GM20000 (cell line): Measurements from ENCODE around the gene PYGM.
A peak's percentile ranks its signal among the peaks of the same experiment; 100 is the strongest.

ENCODE experiments used
- DNase-seq: peaks from one replicate; pipeline ENCODE4 v3.0.0; 2012; ENCODE audit warnings: low spot score
- TF ChIP-seq, protein P1 (sequence below): IDR thresholded peaks from 2 replicates; pipeline ENCODE4 v1.5.1; 2012; ENCODE audit warnings: mild to moderate bottlenecking, control low read depth; ENCODE audit errors: extremely low read depth, missing control alignments

Gene PYGM

DNA sequence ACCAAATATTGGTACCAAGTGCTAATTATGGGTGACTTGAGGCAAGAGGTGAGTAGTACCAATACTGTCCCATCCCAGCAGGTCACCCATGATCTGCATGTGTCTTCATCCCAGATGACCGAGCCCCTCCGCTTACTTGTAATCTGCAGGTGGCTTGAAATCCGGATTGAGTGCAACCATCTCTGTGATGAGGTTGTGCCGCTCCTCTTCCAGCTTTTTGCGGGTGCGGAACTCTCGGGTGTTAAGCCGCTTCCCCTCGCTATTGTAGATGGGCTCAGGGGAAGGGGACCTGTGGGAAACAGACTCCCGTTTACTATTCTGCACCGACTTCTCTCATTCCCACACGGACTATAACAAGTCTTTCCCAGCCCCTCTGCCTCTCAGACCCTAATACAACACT, 10.3 kb upstream of the PYGM start:
- no peak for DNase-seq
- TF ChIP-seq, protein P1, sequence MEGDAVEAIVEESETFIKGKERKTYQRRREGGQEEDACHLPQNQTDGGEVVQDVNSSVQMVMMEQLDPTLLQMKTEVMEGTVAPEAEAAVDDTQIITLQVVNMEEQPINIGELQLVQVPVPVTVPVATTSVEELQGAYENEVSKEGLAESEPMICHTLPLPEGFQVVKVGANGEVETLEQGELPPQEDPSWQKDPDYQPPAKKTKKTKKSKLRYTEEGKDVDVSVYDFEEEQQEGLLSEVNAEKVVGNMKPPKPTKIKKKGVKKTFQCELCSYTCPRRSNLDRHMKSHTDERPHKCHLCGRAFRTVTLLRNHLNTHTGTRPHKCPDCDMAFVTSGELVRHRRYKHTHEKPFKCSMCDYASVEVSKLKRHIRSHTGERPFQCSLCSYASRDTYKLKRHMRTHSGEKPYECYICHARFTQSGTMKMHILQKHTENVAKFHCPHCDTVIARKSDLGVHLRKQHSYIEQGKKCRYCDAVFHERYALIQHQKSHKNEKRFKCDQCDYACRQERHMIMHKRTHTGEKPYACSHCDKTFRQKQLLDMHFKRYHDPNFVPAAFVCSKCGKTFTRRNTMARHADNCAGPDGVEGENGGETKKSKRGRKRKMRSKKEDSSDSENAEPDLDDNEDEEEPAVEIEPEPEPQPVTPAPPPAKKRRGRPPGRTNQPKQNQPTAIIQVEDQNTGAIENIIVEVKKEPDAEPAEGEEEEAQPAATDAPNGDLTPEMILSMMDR = no peak

DNA sequence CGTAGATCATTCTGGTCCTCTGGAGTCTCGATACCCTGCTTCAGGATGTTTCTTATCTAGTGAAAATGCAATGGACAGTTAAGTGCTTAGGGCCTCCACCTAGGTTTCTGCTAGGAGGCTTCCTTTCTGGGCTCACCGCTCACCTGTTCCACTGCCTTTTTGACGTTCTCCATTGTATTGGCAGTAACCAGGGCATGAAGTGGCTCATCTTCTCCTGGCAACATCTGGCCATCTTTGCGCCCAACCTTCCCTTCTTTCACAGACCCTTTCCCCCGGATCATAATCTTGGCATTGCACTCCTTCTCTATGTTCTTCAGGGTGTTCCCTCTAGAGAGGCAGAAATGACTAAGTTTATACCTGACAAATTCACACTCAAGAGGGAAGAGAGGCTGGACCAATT, 9.5 kb upstream of the PYGM start:
- no peak for DNase-seq
- TF ChIP-seq, protein P1 = no peak

DNA sequence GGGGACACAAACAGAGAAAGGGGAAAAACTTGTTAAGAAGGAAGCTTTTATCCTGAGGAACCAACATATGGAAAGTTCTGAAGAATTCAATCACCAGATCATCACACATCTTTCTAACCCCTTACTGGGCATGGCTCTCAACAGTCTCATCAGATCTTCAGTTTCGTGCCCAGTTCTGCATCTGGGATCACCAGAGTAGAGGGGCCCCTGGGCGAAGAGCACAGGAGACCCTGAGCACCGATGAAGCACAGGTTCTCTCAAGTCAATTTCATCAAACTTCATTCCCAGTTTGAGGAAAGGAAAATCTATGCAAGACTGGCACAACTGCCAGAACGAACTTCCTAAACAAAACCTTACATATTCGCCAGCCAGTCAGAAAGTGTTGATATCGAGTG, 8.5 kb upstream of the PYGM start:
- no peak for DNase-seq
- TF ChIP-seq, protein P1 = no peak

DNA sequence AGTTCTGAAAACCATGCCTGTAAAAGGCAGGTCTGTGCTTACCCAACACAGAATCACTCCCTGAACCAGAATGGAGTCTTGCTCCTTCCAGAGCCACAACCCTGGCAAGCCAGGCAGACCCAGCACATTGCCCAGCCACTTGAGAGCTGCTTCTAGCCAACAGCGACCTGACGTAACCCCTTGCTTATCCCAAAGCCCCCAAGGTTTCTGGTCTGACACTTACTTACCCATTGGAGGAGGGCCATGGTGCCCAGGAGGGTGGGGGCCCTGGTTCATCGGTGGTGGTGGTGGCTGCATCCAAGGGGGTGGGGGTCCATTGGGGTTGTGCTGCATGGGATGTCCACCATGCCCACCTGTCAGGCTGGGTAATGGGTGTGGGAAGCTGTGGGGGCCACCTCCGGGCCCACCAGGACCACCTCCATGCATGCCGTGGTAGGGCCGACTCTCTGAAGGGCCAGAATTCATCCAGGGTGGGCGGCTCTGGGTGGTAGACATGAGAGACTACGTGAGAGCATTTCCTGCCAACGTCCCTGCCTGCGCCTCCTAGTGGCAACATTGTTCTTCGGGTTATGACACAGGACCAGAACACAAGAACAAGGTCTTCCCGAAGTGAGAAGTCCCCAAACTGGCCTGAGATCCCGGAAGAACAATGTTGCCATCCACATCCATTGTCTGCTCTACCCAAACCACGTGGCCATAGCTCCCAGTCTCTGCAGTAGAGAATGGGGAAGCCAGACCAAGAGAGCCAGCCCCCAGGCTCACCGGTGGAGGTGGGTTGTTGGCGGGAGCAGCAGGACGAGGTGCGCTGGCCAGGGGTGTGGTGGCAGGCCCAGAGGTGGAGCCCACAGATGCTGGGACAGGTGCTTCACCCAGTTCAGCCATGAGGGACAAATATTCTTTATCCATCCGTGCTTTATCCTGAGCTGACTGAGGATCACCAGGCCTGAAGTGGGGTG, 7.8 kb upstream of the PYGM start:
- peak; percentile 64 for DNase-seq

DNA sequence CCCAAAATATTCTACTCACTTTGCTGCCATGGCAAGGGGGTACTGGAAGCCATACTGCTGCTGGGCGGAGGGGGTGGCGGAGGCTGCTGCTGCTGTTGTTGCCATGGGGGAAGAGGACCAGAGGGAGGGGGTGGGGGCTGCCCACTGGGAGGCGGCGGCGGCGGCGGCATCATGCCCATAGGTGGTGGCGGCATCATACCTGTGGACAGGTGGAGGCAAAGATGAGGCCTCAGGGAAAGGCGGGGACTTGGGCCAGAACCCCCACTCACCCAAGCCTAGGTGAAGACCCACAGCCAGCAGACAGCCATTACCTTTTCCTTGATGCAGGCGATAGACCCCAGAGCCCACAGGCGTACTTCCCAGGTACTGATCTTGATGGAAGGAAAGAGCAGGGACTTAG, 7.1 kb upstream of the PYGM start:
- TF ChIP-seq, protein P1 = no peak
- no peak for DNase-seq

More for the DNA sequence above, 7.8 kb upstream of the PYGM start:
- TF ChIP-seq, protein P1 = peak; percentile 63

DNA sequence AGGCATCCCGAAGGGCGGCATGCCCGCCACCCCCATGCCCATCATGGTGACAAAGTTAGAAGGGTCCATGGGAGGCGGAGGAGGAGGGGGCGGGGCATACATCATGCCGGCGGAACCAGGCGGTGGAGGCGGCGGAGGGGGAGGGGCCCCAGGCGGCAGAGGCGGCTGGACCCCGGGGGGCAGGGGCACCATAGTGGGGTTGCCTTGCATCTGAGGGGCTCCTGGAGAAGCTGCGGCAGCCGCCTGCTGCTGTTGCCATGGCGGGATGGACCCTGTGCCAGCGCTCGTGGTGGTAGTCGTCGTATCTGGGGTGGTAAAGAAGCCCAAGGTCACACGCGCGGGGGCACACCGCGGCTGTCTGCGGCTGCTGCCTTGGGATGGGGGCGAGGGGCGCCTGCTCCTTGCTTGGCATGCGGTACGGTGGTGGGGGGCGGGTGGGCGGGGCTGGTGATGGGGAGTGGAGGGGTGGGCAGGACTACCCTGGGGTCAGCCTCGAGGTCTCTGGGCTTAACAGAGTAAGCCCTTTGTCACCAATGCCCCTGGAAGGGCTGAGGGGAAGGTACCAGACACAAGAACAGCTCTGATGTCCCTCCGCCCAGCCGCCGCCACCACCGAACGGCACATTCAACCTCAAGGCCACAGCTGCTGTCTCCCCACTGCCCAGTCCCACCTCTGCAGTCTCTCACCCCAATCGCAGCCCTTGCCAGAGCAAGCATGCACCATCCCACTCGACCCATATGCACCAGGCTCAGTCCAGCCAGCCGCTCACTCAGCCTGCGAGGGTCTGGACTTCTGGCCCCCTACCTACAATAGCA, 6.3 kb upstream of the PYGM start:
- TF ChIP-seq, protein P1 = no peak
- DNase-seq = no peak
